Measurements from ENCODE around the gene TAC1.

TAC1 gene

GRCh38 chr7:97732565-97733275 lies 834 bp downstream of the TAC1 start:
- Mint-ChIP-seq H3K27ac (no peak overlapping the region), H3K9me3 (no peaks in the 10 kb centered on the region), H3K4me1 (peaks cover 27% of the 10 kb centered on the region), H3K36me3 (ENCODE audit: low read depth) (no peaks in the 10 kb centered on the region), H3K27me3 (ENCODE audit: low read depth, poor library complexity) (peaks cover 58% of the 10 kb centered on the region), H3K4me3 (peak overlapping the region; percentile 85)
- DNase-seq = no peak
- TF ChIP-seq CTCF (IDR thresholded peaks at IDR 0.05) = no peak

- peaks cover 55% of the 10 kb centered on the region for H3K27me3 Mint-ChIP-seq (ENCODE audit: low read depth, poor library complexity)
- peak overlapping the region; percentile 85 for H3K4me3 Mint-ChIP-seq
- TF ChIP-seq CTCF (IDR thresholded peaks at IDR 0.05) = no peak
- DNase-seq = peak; percentile 73
- peaks cover 27% of the 10 kb centered on the region for H3K4me1 Mint-ChIP-seq
- H3K36me3 Mint-ChIP-seq (ENCODE audit: low read depth) = no peaks in the 10 kb centered on the region
- H3K9me3 Mint-ChIP-seq = no peaks in the 10 kb centered on the region
- H3K27ac Mint-ChIP-seq = no peak overlapping the region
Observed at GRCh38 chr7:97733276-97734161, 1.6 kb downstream of the TAC1 start.

- DNase-seq = no peak
- no peak for TF ChIP-seq CTCF (IDR thresholded peaks at IDR 0.05)
- Mint-ChIP-seq H3K27me3 (ENCODE audit: low read depth, poor library complexity) (peaks cover 55% of the 10 kb centered on the region), H3K4me1 (peaks cover 27% of the 10 kb centered on the region), H3K9me3 (no peaks in the 10 kb centered on the region), H3K36me3 (ENCODE audit: low read depth) (no peaks in the 10 kb centered on the region), H3K27ac (no peak overlapping the region), H3K4me3 (peak overlapping the region; percentile 85)
Observed at GRCh38 chr7:97734255-97734654, 2.4 kb downstream of the TAC1 start.

GRCh38 chr7:97735075-97735474 lies 3.2 kb downstream of the TAC1 start:
- H3K9me3 Mint-ChIP-seq = no peaks in the 10 kb centered on the region
- no peaks in the 10 kb centered on the region for H3K36me3 Mint-ChIP-seq (ENCODE audit: low read depth)
- no peak overlapping the region for H3K27ac Mint-ChIP-seq
- H3K27me3 Mint-ChIP-seq (ENCODE audit: low read depth, poor library complexity) = peaks cover 48% of the 10 kb centered on the region
- TF ChIP-seq CTCF (IDR thresholded peaks at IDR 0.05) = no peak
- H3K4me1 Mint-ChIP-seq = peaks cover 27% of the 10 kb centered on the region
- DNase-seq = no peak
- H3K4me3 Mint-ChIP-seq = no peak overlapping the region

GRCh38 chr7:97748482-97748881 lies 16.6 kb downstream of the TAC1 start:
- no peak for DNase-seq
- Mint-ChIP-seq H3K9me3 (peaks cover 4% of the 10 kb centered on the region), H3K4me1 (no peaks in the 10 kb centered on the region), H3K27ac (no peak overlapping the region), H3K4me3 (no peak overlapping the region), H3K27me3 (ENCODE audit: low read depth, poor library complexity) (peaks cover 4% of the 10 kb centered on the region), H3K36me3 (ENCODE audit: low read depth) (no peaks in the 10 kb centered on the region)
- no peak for TF ChIP-seq CTCF (IDR thresholded peaks at IDR 0.05)
